VCaP (cell line): ENCODE results near the gene STXBP5L.
"Not testable (repeated sequence)": the region's sequence is repeated elsewhere in the genome, so short reads cannot be mapped to it uniquely, and the experiment has no call there.

ENCODE experiments used
- H3K27ac ChIP-seq: fragments of 450-650 bp; 2 replicates; pipeline ENCODE4 v1.5.1; 2017
- CTCF ChIP-seq: fragments of 450-650 bp; conservative IDR thresholded peaks from 2 replicates; pipeline ENCODE4 v1.5.1; 2017; ENCODE audit warnings: mild to moderate bottlenecking, moderate library complexity

The STXBP5L gene

DNA sequence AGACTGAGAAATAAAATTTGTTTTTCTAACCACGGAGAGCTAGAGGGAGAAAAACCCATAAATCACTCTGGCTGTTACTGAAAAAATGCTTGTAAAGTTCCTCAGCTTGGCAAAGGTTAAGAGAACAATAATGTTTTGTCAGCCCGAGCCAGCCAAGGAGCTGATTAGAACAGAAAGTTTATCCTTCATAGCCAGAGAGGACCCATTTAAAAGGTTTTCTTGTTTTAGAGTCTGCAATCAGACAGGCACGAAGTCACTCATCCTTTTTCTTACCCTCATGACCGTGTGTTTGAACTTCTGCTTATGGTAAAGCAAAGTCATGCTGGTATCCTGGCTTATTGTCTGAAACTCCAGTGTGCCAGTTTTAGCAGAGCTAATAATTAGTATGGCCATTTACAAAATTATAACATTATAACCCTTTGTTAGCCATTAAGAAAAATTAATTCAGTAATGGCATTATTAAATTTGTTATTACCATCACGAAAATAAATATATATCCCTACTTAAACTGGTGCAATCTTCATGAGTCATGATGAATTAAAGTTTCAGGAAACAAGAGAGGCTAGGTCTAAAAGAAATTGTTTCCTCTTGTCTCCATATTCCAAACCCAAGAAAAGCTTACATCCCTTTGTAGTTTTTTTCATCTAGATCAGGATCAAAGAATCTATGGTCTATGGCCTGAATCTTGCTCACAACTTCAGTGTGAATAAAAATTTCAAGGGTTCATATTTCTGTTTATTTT, 13.5 kb upstream of the STXBP5L start:
- TF ChIP-seq CTCF = no peak
- H3K27ac ChIP-seq = peak overlapping the region; percentile 57

DNA sequence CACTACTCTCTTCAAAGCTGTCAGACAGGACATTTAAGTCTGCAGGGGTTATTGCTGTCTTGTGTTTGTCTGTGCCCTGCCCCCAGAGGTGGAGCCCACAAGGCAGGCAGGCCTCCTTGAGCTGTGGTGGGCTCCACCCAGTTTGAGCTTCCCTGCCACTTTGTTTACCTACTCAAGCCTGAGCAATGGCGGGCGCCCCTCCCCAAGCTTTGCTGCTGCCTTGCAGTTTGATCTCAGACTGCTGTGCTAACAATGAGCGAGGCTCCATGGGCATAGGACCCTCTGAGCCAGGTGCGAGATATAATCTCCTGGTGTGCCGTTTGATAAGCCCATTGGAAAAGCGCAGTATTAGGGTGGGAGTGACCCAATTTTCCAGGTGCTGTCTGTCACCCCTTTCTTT, 6.3 kb upstream of the STXBP5L start:
- not testable (repeated sequence) for H3K27ac ChIP-seq

GRCh38 chr3:120903221-120903620, 4.8 kb upstream of the STXBP5L start:
- TF ChIP-seq CTCF = no peak
- no peak overlapping the region for H3K27ac ChIP-seq

- peak overlapping the region; percentile 82 for H3K27ac ChIP-seq
- TF ChIP-seq CTCF = no peak
Observed at GRCh38 chr3:120907659-120908029, 361 bp upstream of the STXBP5L start.

DNA sequence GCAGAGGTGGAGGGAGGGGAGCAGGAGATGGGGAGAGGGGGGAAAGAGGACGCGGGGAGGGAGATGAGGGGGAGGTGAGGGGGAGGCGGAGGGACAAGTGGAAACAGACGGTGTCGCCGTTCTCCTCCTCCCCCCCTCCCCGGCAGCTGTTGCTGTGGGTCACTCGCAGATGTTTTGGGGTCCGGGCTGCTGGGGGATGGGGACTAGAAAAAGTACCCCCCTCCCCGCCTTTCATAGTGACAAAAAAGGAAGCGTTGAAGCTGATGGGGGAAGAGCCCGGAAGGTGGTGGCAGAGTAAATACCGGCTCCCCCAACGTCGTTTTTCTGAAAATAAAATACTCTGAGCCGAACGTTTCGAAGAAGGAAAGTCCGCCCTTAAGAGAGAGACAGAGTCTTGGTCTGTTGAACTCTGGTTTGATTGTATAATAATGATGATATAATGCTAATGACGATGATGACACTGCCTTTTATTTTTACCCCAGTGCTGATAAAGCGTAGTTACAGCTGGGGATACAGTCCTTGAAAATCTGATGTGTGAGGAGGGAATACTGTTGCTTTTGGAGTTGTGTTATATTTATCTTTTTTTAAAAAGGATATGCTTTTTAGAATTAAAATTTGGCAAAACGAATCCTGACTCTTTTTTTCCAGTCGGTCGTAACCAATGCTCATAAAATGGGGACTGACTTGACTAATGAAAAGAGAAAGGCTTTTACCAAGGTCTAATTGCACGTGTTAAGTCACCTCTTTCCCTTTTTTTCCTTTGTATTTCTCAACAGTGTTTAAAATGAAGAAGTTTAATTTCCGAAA, 993 bp downstream of the STXBP5L start:
- TF ChIP-seq CTCF = no peak
- H3K27ac ChIP-seq = peak overlapping the region; percentile 82

- H3K27ac ChIP-seq = peak overlapping the region; percentile 82
- no peak for TF ChIP-seq CTCF
Observed at GRCh38 chr3:120909602-120909878, 1.5 kb downstream of the STXBP5L start.

DNA sequence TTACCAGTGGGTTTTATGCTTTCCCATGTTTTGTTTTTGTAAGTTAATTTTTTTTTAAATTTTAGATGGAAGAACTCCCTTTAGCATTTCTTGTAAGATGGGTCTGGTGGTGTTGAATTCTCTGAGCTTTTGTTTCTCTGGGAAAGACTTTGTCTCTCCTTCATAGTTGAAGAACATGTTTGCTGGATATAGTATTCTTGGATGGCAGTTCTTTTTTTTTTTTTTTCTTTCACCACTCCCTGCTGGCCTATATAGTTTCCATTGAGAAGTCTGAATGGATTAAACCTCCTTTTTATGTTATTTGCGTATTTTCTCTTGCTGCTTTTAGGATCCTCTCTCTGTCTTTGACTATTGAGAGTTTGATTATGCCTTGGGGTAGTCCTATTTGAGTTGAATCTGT, 18.1 kb downstream of the STXBP5L start:
- no peak for TF ChIP-seq CTCF
- no peak overlapping the region for H3K27ac ChIP-seq

DNA sequence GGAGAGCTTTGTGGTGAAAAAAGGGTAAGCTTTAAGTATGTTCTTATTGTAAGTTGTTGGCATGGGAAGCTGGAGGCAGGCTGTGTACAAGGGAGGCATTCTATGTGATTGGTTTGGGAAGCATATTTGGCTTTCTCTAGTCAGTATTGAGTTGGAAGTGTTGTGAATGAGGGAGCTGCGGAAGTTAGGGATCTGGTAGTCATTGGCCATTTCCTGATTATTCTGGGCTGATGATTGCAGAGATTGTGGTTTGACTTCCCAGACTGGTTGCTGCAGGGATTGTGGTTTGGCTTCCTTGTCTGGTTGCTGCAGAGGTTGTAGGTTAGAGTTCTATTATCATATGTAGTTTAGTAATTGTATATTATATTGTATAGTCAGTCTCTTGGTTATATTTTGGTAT, 21.0 kb downstream of the STXBP5L start:
- peak overlapping the region; percentile 26 for H3K27ac ChIP-seq
- no peak for TF ChIP-seq CTCF
